MG63 (cell line): Measurements from ENCODE around the gene ABCC9. TPM values are rescaled to one million over a fixed set of nuclear protein-coding genes. Genes with fewer than 3 reads are reported as not detected.
"Not testable (repeated sequence)": the region's sequence is repeated elsewhere in the genome, so short reads cannot be mapped to it uniquely, and the experiment has no call there.

Experiments
- DNase-seq: peaks from one replicate; pipeline ENCODE4 v3.0.0-alpha.2; 2020
- H3K27me3 ChIP-seq: fragments of 250-450 bp; sonication (Bioruptor Pico); 2 replicates; pipeline ENCODE4 v1.5.1; 2020; ENCODE audit warnings: mild to moderate bottlenecking, moderate library complexity
- H3K36me3 ChIP-seq: fragments of 250-450 bp; sonication (Bioruptor Pico); 2 replicates; pipeline ENCODE4 v1.5.1; 2020; ENCODE audit warnings: mild to moderate bottlenecking, moderate library complexity
- H3K4me3 ChIP-seq: fragments of 250-450 bp; sonication (Bioruptor Pico); 2 replicates; pipeline ENCODE4 v1.5.1; 2020; ENCODE audit warnings: mild to moderate bottlenecking, moderate library complexity
- H3K9me3 ChIP-seq: fragments of 250-450 bp; sonication (Bioruptor Pico); 2 replicates; pipeline ENCODE4 v1.5.1; 2020; ENCODE audit warnings: mild to moderate bottlenecking, moderate library complexity
- total RNA-seq: library from RNA; depleted of rRNA; stranded (reverse); fragments of >200 nt; shearing (Covaris generic); gene quantifications from 2 replicates; pipeline ENCODE4 v1.2.3, GENCODE V29; 2014; ENCODE audit warnings: low replicate concordance

Gene ABCC9
- total RNA-seq, 1 experiment from 2014 or later, result not detected

- DNase-seq, H3K27me3 ChIP-seq, H3K4me3 ChIP-seq, H3K36me3 ChIP-seq, H3K9me3 ChIP-seq: not testable (repeated sequence)
Observed at GRCh38 chr12:21782723-21783122, 158.5 kb downstream of the ABCC9 start.

- Histone ChIP-seq H3K4me3 (no peak overlapping the region), H3K36me3 (no peaks in the 10 kb centered on the region), H3K27me3 (no peaks in the 10 kb centered on the region), H3K9me3 (no peaks in the 10 kb centered on the region)
- DNase-seq, result no peak
Observed at GRCh38 chr12:21780786-21781185, 160.4 kb downstream of the ABCC9 start.

- DNase-seq, result no peak
- H3K27me3 ChIP-seq, result peaks cover 2% of the 10 kb centered on the region; the same call in 1 of the 2 replicates
Observed at GRCh38 chr12:21776175-21776574, 165.1 kb downstream of the ABCC9 start.

GRCh38 chr12:21775133-21775820 lies 165.9 kb downstream of the ABCC9 start:
- Histone ChIP-seq H3K27me3 (peaks cover 2% of the 10 kb centered on the region; the same call in 1 of the 2 replicates), H3K4me3 (peak overlapping the region; percentile 49), H3K36me3 (no peaks in the 10 kb centered on the region), H3K9me3 (no peaks in the 10 kb centered on the region)
- no peak for DNase-seq

More at GRCh38 chr12:21776175-21776574, 165.1 kb downstream of the ABCC9 start:
- H3K36me3 ChIP-seq, result no peaks in the 10 kb centered on the region
- no peaks in the 10 kb centered on the region for H3K9me3 ChIP-seq
- H3K4me3 ChIP-seq, result no peak overlapping the region

- peak; percentile 71 for DNase-seq
- Histone ChIP-seq H3K4me3 (peak within 1 kb of the TSS; percentile 49), H3K27me3 (peaks cover 2% of the 10 kb centered on the region; the same call in 1 of the 2 replicates), H3K36me3 (no peaks in the 10 kb centered on the region), H3K9me3 (no peaks in the 10 kb centered on the region)
Observed at GRCh38 chr12:21774358-21775132, 166.7 kb downstream of the ABCC9 start, which contains the start of gene KCNJ8. TSS of gene KCNJ8 (minus strand) at chr12:21774706. CDS start at chr12:21773616, 1,090 bp downstream.

- Histone ChIP-seq H3K36me3 (no peaks in the 10 kb centered on the region), H3K4me3 (peak overlapping the region; percentile 49; the same call in 1 of the 2 replicates), H3K27me3 (peaks cover 2% of the 10 kb centered on the region; the same call in 1 of the 2 replicates), H3K9me3 (no peaks in the 10 kb centered on the region)
- DNase-seq, result no peak
Observed at GRCh38 chr12:21773806-21774205, 167.4 kb downstream of the ABCC9 start.

GRCh38 chr12:21773263-21773741 lies 167.9 kb downstream of the ABCC9 start:
- Histone ChIP-seq H3K36me3 (no peaks in the 10 kb centered on the region), H3K27me3 (peaks cover 2% of the 10 kb centered on the region; the same call in 1 of the 2 replicates), H3K9me3 (no peaks in the 10 kb centered on the region), H3K4me3 (no peak overlapping the region)
- peak; percentile 7 for DNase-seq

- Histone ChIP-seq H3K27me3 (peaks cover 2% of the 10 kb centered on the region; the same call in 1 of the 2 replicates), H3K9me3 (no peaks in the 10 kb centered on the region), H3K36me3 (no peaks in the 10 kb centered on the region), H3K4me3 (no peak overlapping the region)
- DNase-seq, result no peak
Observed at GRCh38 chr12:21771311-21771710, 169.9 kb downstream of the ABCC9 start.

- H3K4me3 ChIP-seq, result no peak overlapping the region
- H3K9me3 ChIP-seq, result no peaks in the 10 kb centered on the region
- peaks cover 2% of the 10 kb centered on the region; the same call in 1 of the 2 replicates for H3K27me3 ChIP-seq
- no peak for DNase-seq
- no peaks in the 10 kb centered on the region for H3K36me3 ChIP-seq
Observed at GRCh38 chr12:21769307-21769706, 171.9 kb downstream of the ABCC9 start.

- Histone ChIP-seq H3K9me3 (no peaks in the 10 kb centered on the region), H3K36me3 (no peaks in the 10 kb centered on the region), H3K27me3 (no peaks in the 10 kb centered on the region), H3K4me3 (no peak overlapping the region)
- no peak for DNase-seq
Observed at GRCh38 chr12:21766403-21766802, 174.8 kb downstream of the ABCC9 start.

- no peaks in the 10 kb centered on the region for H3K9me3 ChIP-seq
- DNase-seq, result no peak
- no peaks in the 10 kb centered on the region for H3K36me3 ChIP-seq
- no peak overlapping the region for H3K4me3 ChIP-seq
- no peaks in the 10 kb centered on the region for H3K27me3 ChIP-seq
Observed at GRCh38 chr12:21764950-21765349, 176.3 kb downstream of the ABCC9 start.

GRCh38 chr12:21764065-21764464 lies 177.2 kb downstream of the ABCC9 start:
- H3K4me3 ChIP-seq, result no peak overlapping the region
- H3K27me3 ChIP-seq, result no peaks in the 10 kb centered on the region

GRCh38 chr12:21763531-21763930 lies 177.7 kb downstream of the ABCC9 start:
- Histone ChIP-seq H3K9me3 (no peaks in the 10 kb centered on the region), H3K4me3 (no peak overlapping the region), H3K36me3 (no peaks in the 10 kb centered on the region), H3K27me3 (no peaks in the 10 kb centered on the region)
- DNase-seq, result no peak

More at GRCh38 chr12:21764065-21764464, 177.2 kb downstream of the ABCC9 start:
- no peak for DNase-seq
- no peaks in the 10 kb centered on the region for H3K36me3 ChIP-seq
- H3K9me3 ChIP-seq, result no peaks in the 10 kb centered on the region

- no peaks in the 10 kb centered on the region for H3K27me3 ChIP-seq
- DNase-seq, result no peak
- no peaks in the 10 kb centered on the region for H3K9me3 ChIP-seq
- no peaks in the 10 kb centered on the region for H3K36me3 ChIP-seq
- no peak overlapping the region for H3K4me3 ChIP-seq
Observed at GRCh38 chr12:21759737-21760136, 181.5 kb downstream of the ABCC9 start.

GRCh38 chr12:21757735-21758134 lies 183.5 kb downstream of the ABCC9 start:
- H3K4me3 ChIP-seq, result no peak overlapping the region
- H3K9me3 ChIP-seq, result no peaks in the 10 kb centered on the region
- no peak for DNase-seq
- no peaks in the 10 kb centered on the region for H3K27me3 ChIP-seq
- no peaks in the 10 kb centered on the region for H3K36me3 ChIP-seq

GRCh38 chr12:21756699-21757098 lies 184.5 kb downstream of the ABCC9 start:
- Histone ChIP-seq H3K27me3 (no peaks in the 10 kb centered on the region), H3K36me3 (no peaks in the 10 kb centered on the region), H3K9me3 (no peaks in the 10 kb centered on the region), H3K4me3 (no peak overlapping the region)
- DNase-seq, result no peak

GRCh38 chr12:21751517-21751916 lies 189.7 kb downstream of the ABCC9 start:
- Histone ChIP-seq H3K4me3 (no peak overlapping the region), H3K27me3 (no peaks in the 10 kb centered on the region), H3K9me3 (no peaks in the 10 kb centered on the region; the same call in 1 of the 2 replicates), H3K36me3 (no peaks in the 10 kb centered on the region)
- DNase-seq, result no peak
